ENCODE measurements around the gene PMS2. TPM values are rescaled to one million over a fixed set of nuclear protein-coding genes. Genes with fewer than 3 reads are reported as not detected.

Gene PMS2
- total RNA-seq, 1 experiment from 2014 or later = 27.6 TPM

GRCh38 chr7:6035686-6036085 lies 26.8 kb upstream of the PMS2 start:
- ChIA-PET CTCF (no interaction called here), POLR2A (no interaction called here), RAD21 (ENCODE audit: low non-redundant PET in 1 of 2, low total read pairs in 2 of 2, uncharacterized antibody in 2 of 2, unreplicated experiment in 2 of 2) (no interaction called here)
- peaks cover 15% of the 10 kb centered on the region for H3K79me2 ChIP-seq (ENCODE audit: insufficient read depth, low read length)
- no peak for TF ChIP-seq RAD21 (IDR thresholded peaks at IDR 0.05; ENCODE audit: low read depth)
- no peak for TF ChIP-seq ATF3 (IDR thresholded peaks at IDR 0.05)
- TF ChIP-seq MAX (IDR thresholded peaks at IDR 0.05) = no peak
- TF ChIP-seq CTCF (IDR thresholded peaks at IDR 0.05 in 2 of 3, conservative IDR thresholded peaks at IDR 0.05 in 1 of 3; ENCODE audit: borderline replicate concordance in 1 of 3, insufficient read depth in 1 of 3, low read depth in 2 of 3, low read length in 2 of 3) = no peak
- TF ChIP-seq CBX3 (IDR thresholded peaks at IDR 0.05; ENCODE audit: low read depth) = no peak
- no peak for TF ChIP-seq ZNF274 (IDR thresholded peaks at IDR 0.05; ENCODE audit: low read depth, low read length)
- no peak for TF ChIP-seq EGR1 (IDR thresholded peaks at IDR 0.05; ENCODE audit: low read depth)
- TF ChIP-seq SP1 (IDR thresholded peaks at IDR 0.05; ENCODE audit: low read depth) = no peak
- TF ChIP-seq SRF (IDR thresholded peaks at IDR 0.05; ENCODE audit: low read depth) = no peak
- TF ChIP-seq SIN3A (IDR thresholded peaks at IDR 0.05; ENCODE audit: low read depth) = no peak
- TF ChIP-seq POLR2A (IDR thresholded peaks at IDR 0.05; ENCODE audit: borderline replicate concordance, extremely low read depth, insufficient read depth, insufficient read length) = no peak
- no peaks in the 10 kb centered on the region for H3K9me3 ChIP-seq (ENCODE audit: control insufficient read depth in 1 of 2, insufficient read depth in 1 of 2, low read depth in 1 of 2, low read length in 2 of 2)
- H3K27ac ChIP-seq (ENCODE audit: low read depth, low read length) = no peak overlapping the region
- H3K4me2 ChIP-seq (ENCODE audit: low read length) = no peak overlapping the region
- H3K4me1 ChIP-seq (ENCODE audit: control insufficient read depth in 1 of 2, insufficient read depth in 2 of 2, low read length in 2 of 2) = no peaks in the 10 kb centered on the region
- no peak overlapping the region for H3K9ac ChIP-seq (ENCODE audit: low read length)
- no peaks in the 10 kb centered on the region for H3K27me3 ChIP-seq (ENCODE audit: insufficient read depth, low read length)
- DNase-seq (ENCODE audit: low read depth, low spot score) (no peak), ATAC-seq (no peak)
- intact Hi-C loops (cut with micrococcal nuclease) = no loop called here
- H3K36me3 ChIP-seq (ENCODE audit: control insufficient read depth in 1 of 2, insufficient read depth in 2 of 2, low read length in 2 of 2) = peaks cover 47 to 48% of the 10 kb centered on the region in 2 experiments
- no peak overlapping the region for H3K4me3 ChIP-seq (replicated peaks in 1 of 2; ENCODE audit: low read depth in 1 of 2, low read length in 2 of 2)
- no peaks in the 10 kb centered on the region for H3K9me2 ChIP-seq (ENCODE audit: insufficient read depth)
- H2AFZ ChIP-seq (ENCODE audit: low read depth, low read length, poor library complexity, severe bottlenecking) = no peak overlapping the region
- no TSS peak for BruUV-seq (replicated peaks)
- peaks cover 4% of the 10 kb centered on the region; the same call in 1 of the 2 replicates for H4K20me1 ChIP-seq (ENCODE audit: insufficient read depth)
